Cardiac fibroblast (primary cell): ENCODE data around the gene VSIR.

Experiments used
- DNase-seq, 2 donors: peaks; one replicate each; pipeline versions ENCODE4 v3.0.0 to v3.0.0-alpha.2; 2010; ENCODE audit warnings: low read depth in 2 of 2
- H3K4me3 ChIP-seq, 2 donors: replicated peaks in 1 of 2; 1 replicate in 1 of 2; 2 replicates in 1 of 2; pipeline ENCODE4 v1.5.1; 2011; ENCODE audit warnings: low read depth in 2 of 2, low read length in 2 of 2, mild to moderate bottlenecking in 2 of 2, moderate library complexity in 1 of 2
- TF ChIP-seq, protein P1 (sequence below): IDR thresholded peaks from one replicate; pipeline ENCODE4 v1.5.1; 2011; ENCODE audit warnings: low read depth, mild to moderate bottlenecking, low read length, inconsistent platforms

The VSIR gene

DNA sequence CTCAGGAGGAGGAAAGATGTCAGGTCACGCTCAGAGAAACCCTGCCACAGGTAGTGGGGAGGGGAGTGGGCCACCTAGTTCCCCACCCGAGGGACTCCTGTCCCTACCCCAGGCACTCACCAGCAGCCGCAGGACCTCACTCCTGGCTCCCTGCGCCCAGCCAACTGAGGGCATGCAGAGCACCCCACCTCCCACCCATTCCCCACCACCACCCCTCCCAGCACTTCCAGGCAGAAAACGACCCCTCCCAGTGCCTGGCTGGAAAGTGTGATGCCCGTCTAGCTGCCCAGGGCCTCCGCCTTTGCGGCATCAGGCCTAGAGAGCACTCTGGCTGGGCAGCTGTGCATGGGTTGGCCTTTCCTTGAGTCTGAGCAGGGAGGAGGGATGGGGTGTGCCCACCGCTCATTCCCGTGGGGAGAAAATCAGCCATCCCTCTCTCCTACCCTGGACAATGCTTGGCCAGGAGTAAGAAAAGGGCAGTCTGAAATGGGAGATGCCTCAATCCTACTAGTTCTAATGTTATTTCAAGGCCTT, 55.1 kb downstream of the VSIR start:
- no peak overlapping the region for H3K4me3 ChIP-seq
- no peak for DNase-seq
- TF ChIP-seq, protein P1, sequence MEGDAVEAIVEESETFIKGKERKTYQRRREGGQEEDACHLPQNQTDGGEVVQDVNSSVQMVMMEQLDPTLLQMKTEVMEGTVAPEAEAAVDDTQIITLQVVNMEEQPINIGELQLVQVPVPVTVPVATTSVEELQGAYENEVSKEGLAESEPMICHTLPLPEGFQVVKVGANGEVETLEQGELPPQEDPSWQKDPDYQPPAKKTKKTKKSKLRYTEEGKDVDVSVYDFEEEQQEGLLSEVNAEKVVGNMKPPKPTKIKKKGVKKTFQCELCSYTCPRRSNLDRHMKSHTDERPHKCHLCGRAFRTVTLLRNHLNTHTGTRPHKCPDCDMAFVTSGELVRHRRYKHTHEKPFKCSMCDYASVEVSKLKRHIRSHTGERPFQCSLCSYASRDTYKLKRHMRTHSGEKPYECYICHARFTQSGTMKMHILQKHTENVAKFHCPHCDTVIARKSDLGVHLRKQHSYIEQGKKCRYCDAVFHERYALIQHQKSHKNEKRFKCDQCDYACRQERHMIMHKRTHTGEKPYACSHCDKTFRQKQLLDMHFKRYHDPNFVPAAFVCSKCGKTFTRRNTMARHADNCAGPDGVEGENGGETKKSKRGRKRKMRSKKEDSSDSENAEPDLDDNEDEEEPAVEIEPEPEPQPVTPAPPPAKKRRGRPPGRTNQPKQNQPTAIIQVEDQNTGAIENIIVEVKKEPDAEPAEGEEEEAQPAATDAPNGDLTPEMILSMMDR, result no peak

DNA sequence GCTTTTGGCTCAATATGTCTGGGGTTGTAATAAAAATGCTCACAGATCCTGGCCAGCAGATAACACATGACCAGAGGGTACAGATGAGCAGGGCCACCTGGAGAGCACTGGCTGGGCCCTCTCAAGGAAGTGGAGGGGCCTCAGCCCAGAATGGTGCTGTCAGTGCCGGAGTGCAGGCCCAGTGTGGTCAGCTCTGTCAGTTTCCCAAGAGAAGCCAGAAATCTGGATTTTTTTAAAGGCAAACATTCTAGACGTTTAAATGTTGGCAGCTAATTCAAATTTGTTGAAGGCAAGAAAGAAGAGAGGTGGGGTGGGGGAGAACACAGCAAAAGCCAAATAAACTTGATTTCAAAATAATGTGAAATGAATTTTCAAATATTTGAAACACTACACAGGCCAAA, 55.8 kb downstream of the VSIR start:
- TF ChIP-seq, protein P1, result no peak
- DNase-seq, result peak in 1 of 2 donors; percentile 32
- no peak overlapping the region for H3K4me3 ChIP-seq

DNA sequence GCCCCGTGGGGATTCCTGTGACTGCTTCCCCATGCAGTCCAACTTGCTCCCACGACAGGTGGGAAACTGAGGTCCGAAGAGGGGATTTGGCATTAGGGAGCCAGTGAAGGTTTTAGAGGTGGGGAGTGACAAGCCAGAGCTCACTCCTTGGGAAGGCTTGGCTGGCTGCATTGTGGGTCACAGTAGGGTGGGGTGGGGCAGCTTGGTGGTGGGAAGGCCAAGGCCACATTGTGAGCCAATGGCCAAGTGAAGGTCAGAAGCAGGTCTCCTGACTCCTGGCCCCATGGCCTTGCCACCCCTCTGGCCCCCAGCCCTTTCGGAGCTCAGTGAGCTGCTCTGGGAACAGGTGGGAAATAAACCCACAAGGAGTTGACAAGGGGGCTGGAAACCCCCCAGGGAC, 56.3 kb downstream of the VSIR start:
- TF ChIP-seq, protein P1, result no peak
- H3K4me3 ChIP-seq, result no peak overlapping the region
- DNase-seq, result no peak

DNA sequence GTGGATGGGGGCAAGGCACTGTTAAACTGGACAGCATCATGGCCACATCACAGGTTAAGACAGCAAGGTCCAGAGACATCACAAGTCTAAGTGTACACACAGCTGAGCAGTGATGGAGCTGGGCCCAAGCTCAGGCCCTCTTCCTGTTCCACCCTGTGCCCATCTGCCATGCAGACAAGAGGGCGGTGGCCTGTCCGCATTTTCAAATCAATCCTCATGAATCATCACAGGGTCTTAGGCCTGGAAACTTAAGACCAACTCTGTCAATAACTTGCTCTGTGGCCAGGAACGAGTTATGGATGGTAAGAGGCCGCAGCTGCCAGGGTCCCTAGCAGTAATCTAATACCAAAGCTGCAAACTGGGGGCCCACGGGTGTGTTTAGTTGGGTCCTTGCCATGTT, 56.9 kb downstream of the VSIR start:
- no peak for DNase-seq
- no peak overlapping the region for H3K4me3 ChIP-seq
- TF ChIP-seq, protein P1, result no peak

DNA sequence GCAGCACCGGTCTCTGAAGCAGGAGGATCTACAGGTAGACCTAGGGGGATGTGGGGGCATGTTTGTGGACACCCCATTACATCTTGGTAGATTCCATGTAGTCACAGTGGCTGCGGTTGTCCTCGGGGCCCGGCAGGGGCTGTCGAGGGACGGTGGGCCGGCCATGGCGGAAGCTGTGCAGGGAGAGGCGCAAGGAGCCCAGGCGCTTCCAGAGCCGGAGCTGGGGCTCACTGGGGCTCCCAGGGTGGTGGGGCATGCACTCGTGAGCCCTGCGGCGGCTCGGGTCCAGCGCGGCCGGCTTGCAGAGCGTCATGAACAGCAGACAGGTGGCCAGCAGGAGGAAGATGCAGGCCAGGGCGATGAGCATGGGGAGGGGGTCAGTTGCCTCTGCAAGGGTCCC, 57.5 kb downstream of the VSIR start:
- TF ChIP-seq, protein P1, result no peak
- DNase-seq, result no peak
- no peak overlapping the region for H3K4me3 ChIP-seq

DNA sequence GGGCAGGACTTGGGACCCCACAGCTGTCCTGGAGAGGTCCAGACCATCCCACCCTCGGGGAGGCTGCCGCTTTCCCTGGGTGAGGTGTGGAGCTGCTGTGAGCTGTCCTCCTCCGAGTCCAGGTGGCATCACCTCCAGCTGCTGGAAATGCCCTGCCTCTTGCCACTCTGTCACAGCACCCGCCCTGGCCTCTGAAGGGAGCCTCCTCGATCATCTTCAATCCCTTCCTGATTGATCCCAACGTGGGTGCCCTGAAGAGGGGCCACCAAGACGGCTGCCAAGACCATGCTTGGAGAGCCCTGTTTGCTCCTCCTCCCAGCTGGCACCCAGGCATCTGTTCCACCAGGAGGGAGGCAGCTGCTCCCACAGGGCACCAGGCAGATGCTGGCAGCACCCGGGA, 58.3 kb downstream of the VSIR start:
- no peak overlapping the region for H3K4me3 ChIP-seq
- DNase-seq, result no peak
- TF ChIP-seq, protein P1, result no peak

DNA sequence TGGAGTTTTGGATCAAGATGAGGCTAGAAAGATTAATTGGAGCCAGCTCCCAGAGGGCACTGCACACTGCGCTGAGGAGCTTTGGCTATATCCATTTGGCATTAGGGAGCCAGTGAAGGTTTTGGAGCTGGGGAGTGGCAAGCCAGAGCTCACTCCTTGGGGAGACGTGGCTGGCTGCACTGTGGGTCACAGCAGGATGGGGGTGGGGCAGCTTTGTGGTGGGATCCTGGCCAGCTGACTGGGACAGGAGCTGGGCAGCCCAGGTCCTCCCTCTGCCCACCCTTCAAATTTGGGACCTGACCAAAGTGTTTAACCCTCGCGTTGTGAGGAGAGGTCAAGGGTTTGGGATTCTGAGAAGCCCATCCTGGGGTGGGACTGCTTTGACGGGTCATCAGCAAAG, 58.7 kb downstream of the VSIR start:
- TF ChIP-seq, protein P1, result no peak
- no peak overlapping the region for H3K4me3 ChIP-seq
- DNase-seq, result no peak
